Measurements from ENCODE around the gene SART1.
A peak's percentile ranks its signal among the peaks of the same experiment; 100 is the strongest.

SART1 gene, protein sequence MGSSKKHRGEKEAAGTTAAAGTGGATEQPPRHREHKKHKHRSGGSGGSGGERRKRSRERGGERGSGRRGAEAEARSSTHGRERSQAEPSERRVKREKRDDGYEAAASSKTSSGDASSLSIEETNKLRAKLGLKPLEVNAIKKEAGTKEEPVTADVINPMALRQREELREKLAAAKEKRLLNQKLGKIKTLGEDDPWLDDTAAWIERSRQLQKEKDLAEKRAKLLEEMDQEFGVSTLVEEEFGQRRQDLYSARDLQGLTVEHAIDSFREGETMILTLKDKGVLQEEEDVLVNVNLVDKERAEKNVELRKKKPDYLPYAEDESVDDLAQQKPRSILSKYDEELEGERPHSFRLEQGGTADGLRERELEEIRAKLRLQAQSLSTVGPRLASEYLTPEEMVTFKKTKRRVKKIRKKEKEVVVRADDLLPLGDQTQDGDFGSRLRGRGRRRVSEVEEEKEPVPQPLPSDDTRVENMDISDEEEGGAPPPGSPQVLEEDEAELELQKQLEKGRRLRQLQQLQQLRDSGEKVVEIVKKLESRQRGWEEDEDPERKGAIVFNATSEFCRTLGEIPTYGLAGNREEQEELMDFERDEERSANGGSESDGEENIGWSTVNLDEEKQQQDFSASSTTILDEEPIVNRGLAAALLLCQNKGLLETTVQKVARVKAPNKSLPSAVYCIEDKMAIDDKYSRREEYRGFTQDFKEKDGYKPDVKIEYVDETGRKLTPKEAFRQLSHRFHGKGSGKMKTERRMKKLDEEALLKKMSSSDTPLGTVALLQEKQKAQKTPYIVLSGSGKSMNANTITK

GRCh38 chr11:65961267-65962140 is at the start of gene SART1:
TSS of gene SART1 (plus strand) at chr11:65961734. CDS start at chr11:65961781, 47 bp downstream.
- peak; percentile 95 for DNase-seq (ENCODE audit: low read depth)

GRCh38 chr11:65912845-65913244 is 48.7 kb upstream of the SART1 start:
- no peak for DNase-seq (ENCODE audit: low read depth)

DNA sequence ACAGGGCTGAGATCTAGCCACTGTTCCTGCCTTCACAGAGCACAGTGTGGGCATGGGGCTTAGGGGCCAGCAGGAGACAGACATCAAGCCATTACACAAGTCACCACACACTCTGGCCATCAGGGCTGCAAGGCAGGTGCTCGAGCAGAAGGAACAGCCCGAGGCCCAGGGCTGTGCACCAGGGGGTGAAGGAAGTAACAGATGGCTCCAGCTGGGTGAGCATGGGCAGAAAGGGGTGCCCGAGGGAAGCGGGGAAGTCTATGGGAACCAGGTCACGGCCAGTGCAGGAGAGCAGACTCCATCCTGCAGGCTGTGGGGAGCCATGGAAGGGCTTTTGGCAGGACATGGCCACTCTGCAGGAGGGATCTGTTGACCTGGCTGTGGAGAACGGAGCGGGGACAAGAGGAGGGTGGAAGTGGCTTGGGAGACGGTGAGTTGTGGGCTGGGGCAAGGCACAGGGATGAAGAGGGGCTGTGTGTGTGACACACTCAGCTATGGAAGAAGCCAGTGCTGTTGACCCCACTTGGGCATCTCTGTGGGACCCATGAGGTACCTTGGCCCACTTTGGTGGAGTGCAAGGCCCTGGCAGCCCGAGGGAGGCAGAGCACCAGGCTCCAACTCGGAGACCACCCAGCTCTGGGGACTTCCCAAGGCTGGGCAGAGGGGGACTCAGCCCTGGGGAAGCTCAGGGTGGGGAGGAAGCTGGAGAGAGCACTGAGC is 46.3 kb upstream of the SART1 start:
- DNase-seq (ENCODE audit: low read depth) = no peak

GRCh38 chr11:65915821-65916251 is 45.7 kb upstream of the SART1 start:
- no peak for DNase-seq (ENCODE audit: low read depth)

DNA sequence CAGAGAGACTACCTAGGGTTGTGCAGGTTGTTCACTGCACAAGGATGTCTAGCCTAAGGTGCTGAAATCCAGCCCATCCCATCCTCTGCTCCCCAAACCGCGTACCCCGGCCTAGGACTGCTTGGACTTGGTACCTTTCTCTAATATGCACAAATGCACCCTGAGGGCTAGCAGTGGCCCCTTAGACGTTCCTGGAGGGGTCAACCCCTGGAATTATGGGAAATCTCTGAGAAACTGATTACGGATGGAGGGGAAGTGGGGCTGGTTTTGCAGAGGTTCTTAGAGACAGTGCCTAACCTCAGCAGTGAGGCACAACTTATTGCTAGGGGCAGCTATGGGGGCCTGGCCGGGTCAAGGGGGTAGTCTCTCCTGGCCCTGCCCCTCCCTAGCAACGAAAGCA is 45.1 kb upstream of the SART1 start:
- no peak for DNase-seq (ENCODE audit: low read depth)

- no peak for DNase-seq (ENCODE audit: low read depth)
These were observed 44.5 kb upstream of the SART1 start for GRCh38 chr11:65917077-65917433.

- DNase-seq (ENCODE audit: low read depth) = no peak
These were observed 43.9 kb upstream of the SART1 start for GRCh38 chr11:65917434-65918210.

DNA sequence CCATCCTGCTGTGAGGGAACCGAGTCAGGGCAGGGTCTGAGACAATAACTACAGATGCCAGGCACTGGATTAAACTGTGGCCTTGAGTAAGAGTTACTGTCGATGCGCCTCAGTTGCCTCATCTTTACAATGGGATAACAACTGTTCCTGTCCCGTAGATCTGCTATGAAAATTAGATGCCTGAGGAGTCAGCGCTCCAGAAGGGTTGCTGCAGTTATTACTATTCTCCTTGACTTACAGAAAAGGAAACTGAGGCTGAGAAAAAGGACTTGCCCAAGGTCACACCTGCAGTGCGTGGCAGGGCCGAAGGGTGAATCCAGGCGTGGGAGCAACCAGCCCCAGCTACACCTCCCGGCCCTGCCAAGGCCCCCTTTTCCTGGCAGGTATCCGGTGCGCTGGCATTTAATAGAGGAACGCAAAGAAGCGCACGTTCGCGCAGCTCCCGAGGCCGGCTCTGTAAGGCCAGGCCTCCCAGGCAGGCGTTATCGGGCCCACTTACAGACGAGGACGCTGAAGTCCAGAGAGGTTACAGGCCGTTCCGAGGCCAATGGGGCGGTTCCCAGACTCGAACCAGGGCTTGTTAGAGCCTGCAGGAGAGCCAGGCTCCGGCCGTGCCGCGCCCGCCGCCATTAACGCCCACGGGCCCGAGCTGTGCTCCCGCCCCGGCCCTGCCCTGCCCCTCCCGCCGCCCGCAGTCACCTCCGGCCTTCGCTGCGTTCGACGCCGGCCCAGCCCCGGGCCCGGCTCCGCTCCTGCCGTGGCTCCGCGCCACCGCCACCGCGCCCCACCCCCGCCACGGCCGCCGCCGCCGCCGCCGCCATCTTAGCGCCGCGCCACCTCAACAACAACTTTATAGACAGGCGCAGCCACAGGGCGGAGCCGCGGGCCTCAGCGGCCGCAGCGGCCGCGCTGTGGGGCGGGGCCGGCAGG is 43.1 kb upstream of the SART1 start, which contains the start of gene C11orf68:
Gene C11orf68, minus strand, starts transcription at position 852 of the 930 bp plus-strand sequence. Its CDS starts 31 bp downstream, at position 821.
- DNase-seq (ENCODE audit: low read depth) = no peak

DNA sequence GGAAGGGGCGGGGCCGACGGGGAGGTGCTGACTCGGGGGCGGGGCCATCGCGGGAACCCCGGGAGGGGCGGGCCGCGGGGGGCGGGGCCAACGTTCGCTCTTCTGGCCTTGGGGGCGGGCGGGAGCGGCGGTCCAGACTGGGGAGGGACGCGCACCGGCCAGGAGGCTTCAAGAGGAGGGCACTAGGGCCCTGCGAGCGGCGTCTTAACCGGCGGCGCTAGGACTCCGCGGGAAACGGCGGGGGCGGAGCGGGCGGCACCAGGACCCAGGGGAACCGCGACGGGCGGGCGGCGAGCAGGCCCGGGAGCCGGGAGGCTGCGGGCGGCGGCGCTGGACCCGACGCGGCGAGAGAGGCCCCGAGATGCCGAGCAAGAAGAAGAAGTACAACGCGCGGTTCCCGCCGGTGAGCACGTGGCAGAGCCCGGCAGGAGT is 42.4 kb upstream of the SART1 start, which contains the start of gene DRAP1:
Gene DRAP1, plus strand, starts transcription at position 286 of the 432 bp plus-strand sequence. Its CDS starts 76 bp downstream, at position 362.
- peak; percentile 98 for DNase-seq (ENCODE audit: low read depth)

- DNase-seq (ENCODE audit: low read depth) = no peak
These were observed 41.8 kb upstream of the SART1 start for GRCh38 chr11:65919573-65920371.

GRCh38 chr11:65920372-65920802 is 41.1 kb upstream of the SART1 start:
- DNase-seq (ENCODE audit: low read depth) = no peak

DNA sequence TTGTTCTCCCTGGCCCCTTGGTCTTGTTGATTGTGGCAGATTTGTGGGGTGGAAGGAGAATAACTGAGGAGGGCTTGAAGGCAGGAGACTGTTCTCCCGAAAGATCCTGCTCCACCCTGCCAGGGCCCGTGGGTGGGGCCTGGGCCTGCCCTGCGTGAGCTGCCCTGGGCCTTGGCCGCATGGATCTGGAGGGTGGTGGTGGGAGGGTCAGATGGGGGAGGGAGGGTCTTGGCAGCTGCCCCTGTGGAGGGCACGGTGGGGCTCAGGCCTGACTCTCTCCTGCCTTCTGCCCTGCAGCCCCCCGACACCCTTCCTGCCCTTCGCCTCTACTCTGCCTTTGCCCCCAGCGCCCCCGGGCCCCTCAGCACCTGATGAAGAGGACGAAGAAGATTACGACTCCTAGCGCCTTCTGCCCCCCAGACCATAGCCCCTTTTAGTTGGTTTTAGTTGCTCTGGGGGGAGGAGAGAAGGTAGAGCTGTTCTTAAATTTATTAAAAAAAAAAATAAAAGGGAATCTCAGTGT is 40.4 kb upstream of the SART1 start:
- no peak for DNase-seq (ENCODE audit: low read depth)

DNA sequence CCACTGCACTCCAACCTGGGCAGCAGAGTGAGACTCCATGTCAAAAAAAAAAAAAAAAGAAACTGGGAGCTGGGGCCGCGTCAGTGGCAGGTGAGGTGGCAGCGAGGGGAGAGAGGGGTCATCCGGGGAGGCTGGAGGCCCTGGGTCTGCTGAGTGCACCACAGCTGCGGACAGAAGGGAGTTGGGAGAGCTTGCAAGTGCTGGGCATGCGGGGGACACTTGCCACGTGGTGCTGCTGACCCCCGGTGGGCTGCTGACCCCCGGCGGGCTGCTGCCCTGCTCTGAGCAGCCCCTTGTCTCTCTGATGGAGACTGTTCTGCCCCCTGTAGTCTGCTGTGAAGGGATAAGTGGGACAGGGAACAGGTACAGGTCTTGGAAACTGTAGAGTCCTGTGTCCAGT is 39.7 kb upstream of the SART1 start:
- no peak for DNase-seq (ENCODE audit: low read depth)

DNA sequence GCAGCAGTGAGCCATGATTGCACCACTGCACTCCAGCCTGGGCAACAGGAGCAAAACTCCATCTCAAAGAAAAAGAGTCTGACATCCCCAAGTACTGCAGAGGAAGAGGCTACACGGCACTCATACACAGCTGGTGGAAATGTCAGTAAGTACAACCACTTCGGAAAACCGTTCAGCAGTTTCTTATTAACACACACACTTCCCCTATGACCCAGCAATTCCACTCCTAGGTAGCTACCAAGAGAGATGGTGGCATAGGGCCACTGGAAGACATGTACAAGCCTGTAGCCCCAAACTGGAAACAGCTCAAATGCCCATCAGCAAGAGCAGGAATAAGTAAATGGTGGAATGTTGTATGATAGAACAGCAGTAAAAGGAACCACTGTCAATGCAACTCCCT is 39.0 kb upstream of the SART1 start:
- DNase-seq (ENCODE audit: low read depth) = no peak

DNA sequence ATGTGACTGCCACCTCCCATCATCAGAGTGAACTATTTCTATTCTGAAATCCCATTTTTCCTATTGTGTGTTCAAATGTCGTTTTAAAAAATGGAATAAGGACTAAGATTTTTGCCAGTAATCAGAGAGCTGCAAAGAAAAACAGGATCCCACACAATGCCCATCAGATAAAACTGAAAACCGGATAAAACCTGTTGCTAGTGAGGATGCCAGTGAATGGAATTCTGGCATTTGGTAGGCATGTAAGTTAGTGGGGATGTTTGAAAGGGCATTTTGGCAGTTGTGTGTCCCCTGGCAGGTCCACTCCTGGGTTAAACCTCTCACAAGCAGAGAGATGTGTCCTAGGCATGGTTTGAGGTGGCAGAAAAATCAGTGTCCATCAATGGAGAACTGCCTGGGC is 36.1 kb upstream of the SART1 start:
- DNase-seq (ENCODE audit: low read depth) = no peak

DNA sequence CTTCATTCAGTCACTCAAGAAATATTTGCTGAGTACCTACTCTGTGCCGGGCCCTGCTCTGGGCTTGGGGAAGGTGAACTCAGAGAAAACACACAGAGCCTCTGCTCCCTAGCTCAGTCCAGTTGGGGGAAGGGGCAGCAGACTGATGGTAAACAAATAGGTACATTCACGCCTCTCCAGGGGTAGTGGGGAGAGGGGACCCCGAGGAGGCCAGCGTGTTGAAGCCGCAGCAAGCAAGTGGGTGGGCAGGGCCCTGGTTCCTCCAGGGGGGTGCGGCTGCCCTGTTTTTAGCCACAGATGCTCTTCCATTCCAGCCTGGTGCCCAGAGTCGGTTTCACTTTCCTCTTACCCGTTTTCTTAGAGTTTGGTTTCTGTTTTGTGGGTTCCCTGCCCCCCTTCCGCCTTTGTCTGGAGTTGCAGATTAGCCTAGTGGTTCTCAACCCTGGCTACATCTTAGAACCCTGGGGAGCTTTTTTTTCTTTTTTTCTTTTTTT is 33.6 kb upstream of the SART1 start:
- peak; percentile 68 for DNase-seq (ENCODE audit: low read depth)

- no peak for DNase-seq (ENCODE audit: low read depth)
These were observed 32.9 kb upstream of the SART1 start for GRCh38 chr11:65928667-65929066.

Measured in activated T-cell treated with anti-CD3 and anti-CD28 coated beads for 24 hours (primary cell).